Retina (tissue), 1 donor: Measurements from ENCODE around the gene PCED1B.
"Not testable (repeated sequence)": the region's sequence is repeated elsewhere in the genome, so short reads cannot be mapped to it uniquely, and the experiment has no call there.

Experiments used
- DNase-seq: peaks from one replicate; pipeline ENCODE4 v3.0.0-alpha.2; 2016

PCED1B gene

GRCh38 chr12:47178014-47178413, 98.6 kb downstream of the PCED1B start:
- no peak for DNase-seq

GRCh38 chr12:47182164-47182938, 102.9 kb downstream of the PCED1B start:
- not testable (repeated sequence) for DNase-seq

DNA sequence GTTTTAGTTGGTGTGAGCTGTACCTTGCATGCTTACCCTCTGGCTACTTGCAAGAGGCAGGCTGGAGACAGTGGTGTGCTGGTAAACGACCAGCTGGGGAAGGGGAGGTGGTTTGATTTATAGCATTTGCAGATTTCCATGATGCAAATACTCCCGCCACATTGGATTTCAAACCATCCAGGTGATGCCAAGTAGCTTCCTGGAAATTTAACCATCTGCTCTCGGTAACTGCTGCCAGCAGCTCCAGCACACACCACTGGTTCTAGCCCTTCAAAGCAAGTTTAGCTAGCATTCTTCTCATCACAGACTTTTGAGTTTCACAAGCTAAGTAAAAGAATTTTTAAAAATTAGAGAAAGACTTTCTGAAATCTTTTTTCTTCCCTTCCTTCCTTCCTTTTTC, 104.8 kb downstream of the PCED1B start:
- DNase-seq = no peak

- DNase-seq = no peak
Measured at GRCh38 chr12:47184813-47185212, 105.4 kb downstream of the PCED1B start.

DNA sequence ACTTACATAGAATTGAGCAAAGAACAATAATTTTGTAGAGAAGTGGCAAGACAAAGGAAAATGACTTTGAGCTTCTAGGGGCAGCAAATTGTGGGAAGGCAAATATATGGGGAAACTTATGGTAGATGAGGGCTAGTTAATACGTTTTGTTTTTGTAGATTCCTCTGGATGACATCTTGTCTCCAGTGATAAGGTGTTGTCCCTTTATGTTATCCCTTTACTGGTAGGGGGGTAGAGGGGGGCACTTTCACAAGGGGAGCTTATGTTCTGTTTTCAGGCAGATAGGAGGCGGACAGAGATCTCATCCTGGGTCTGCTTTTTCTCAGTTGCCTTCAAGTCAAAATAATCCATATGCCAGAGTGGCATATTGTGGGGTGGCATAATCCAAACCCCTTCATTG, 106.8 kb downstream of the PCED1B start:
- DNase-seq = no peak

DNA sequence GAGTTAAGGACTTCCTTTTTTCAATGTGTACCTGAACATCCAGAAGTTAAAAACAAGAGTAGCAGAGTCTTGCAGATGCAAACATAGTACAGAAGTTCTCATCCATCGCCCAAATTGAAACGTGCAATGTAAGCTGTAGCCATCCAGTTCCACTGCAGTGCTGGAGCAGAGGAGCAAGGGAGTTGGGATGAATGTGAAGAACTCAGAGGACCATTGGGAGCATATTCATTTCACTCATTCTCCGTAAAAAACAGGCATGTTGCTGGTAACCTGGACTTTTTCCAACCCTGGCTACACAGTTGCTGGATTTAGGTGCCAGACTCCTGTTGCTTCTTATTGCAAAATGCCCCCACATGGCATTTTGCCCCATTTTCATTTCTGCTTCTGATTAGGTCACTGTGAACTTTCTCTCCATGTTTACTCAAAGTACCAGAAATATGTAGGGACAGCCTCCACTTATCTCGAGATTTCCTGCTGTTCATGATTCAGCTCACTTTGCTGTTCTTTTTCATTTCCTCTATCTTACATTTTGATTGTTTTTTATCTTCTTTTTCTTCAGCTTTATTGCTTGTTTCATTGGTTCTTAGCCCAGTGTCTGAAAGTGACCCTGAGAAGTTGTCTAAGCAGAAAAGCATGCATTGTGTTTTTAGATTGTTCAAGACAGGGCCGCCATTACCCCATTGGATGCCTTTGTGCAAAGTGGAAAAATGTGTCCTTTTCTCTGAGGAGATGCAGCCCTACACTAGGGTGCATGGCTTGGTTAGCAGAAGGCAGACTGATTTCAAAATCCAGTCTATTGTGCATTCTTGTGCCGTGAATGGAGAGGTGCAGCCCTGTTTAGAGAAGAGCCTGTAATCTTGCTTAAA, 109.4 kb downstream of the PCED1B start:
- DNase-seq = no peak

GRCh38 chr12:47189728-47190127, 110.3 kb downstream of the PCED1B start:
- DNase-seq = no peak

GRCh38 chr12:47190271-47190750, 110.9 kb downstream of the PCED1B start:
- DNase-seq = no peak

GRCh38 chr12:47190905-47191304, 111.5 kb downstream of the PCED1B start:
- no peak for DNase-seq

DNA sequence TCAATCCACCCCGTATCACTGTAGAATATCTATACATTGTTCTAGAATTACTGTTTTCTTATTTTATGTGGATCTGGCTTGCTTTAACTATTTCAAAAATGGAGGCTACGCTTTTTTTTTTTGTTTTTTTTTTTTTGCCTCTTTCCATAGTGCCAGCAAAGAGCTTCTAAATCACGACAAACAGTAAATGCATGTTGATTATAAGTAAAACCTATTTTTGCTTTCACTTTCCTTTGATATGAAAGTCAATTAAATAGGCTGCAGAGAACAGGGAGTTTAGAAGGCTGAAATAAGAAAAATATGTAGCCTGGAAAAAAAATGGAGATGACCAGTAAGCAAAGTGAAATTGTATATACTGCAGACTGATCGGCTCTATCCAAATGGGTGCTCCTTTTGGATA, 112.6 kb downstream of the PCED1B start:
- no peak for DNase-seq

- DNase-seq = no peak
Measured at GRCh38 chr12:47193066-47193465, 113.6 kb downstream of the PCED1B start.

DNA sequence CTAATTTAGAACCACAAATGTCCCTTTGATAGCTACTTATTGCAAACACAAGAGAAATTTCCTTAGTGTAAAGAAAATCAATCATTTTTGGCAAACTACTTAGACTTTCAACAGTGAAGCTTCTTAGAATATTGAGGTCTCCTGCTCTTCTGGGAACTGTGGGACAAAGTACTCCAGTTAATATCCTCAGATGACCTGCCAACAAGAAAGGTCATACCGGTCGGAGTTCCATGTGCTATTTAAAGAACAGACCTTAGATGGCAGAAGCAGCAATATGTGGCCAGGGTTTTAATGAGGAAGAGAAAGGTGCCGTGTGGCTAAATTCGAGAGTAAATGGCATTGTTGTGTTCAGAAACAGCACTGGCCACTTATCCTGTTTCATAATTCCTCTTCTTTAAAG, 115.1 kb downstream of the PCED1B start:
- no peak for DNase-seq

DNA sequence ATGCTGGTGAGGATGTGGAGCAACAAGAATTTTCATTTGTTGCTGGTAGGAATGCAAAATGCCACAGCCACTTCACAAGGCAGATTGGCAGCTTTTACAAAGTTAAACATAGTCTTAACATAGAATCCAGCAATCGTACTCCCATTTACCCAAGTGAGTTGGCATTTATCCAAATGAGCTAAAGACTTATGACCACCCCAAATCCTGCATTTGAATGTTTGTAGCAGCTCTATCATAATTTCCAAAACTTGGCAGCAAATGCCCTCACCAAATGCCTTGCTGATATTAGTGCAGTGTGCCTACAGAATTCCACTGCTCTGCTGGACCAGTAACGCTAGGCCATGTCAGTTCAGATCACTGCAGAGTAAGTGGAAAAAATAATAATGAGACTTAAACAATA, 121.0 kb downstream of the PCED1B start:
- DNase-seq = no peak

DNA sequence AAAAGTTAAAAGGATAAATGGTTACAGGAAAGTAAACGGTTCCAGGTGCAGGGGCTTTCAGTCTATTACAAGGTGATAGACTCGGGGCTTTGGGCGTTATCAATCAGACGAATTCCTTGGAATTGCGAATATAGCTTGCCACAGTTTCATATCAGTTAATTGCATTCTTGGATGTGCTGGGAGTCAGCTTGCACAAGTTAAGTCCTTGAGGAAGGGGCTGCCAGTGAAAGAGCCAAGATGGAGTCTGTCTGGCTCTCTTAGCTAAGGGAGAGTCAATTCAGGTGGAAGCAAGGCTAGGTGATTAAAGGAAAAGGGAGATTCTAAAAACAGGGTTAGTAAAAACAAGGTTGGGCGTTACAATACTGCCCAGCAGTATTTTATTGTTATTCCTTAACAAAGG, 121.8 kb downstream of the PCED1B start:
- not testable (repeated sequence) for DNase-seq

GRCh38 chr12:47202176-47202575, 122.8 kb downstream of the PCED1B start:
- no peak for DNase-seq

- no peak for DNase-seq
Measured at GRCh38 chr12:47205532-47206449, 126.4 kb downstream of the PCED1B start.

GRCh38 chr12:47206450-47207339, 127.3 kb downstream of the PCED1B start:
- no peak for DNase-seq

DNA sequence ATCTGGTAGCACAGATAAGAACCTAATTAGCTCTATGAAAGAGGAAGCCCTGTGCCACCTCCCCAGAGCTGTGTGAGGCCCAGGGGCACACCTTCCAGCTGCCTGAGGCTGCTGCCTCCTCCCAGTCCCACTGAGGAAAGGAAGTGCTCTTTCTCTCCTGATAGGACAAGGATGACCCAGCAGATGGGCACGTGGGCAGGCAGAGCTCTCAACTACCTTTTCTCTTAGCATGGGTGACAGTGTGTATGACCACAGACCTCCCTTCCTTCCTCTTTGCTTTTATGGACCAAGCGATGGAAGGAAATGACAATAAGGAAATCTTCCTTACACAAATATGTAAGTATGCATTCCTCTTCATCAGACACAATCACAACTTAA, 127.9 kb downstream of the PCED1B start:
- DNase-seq = no peak

- no peak for DNase-seq
Measured at GRCh38 chr12:47207829-47208248, 128.4 kb downstream of the PCED1B start.

DNA sequence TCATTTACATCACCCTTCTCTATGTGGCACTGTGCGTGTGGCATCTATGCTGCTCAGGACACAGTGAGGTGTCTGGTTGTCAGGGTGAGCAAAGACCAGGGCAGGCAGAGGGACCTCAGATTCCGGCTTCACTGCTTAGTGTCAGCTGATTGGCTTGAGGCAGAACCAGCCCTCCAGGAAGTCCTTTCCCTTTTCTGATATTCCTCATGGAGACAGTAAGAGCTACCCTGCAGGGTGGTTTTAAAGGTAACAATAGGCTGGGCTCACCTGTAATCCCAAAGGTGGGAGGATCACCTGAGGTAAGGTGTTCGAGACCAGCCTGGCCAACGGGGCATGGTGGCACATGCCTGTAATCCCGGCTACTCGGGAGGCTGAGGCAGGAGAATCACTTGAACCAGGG, 129.6 kb downstream of the PCED1B start:
- DNase-seq = no peak

- no peak for DNase-seq
Measured at GRCh38 chr12:47210776-47211175, 131.4 kb downstream of the PCED1B start.

- no peak for DNase-seq
Measured at GRCh38 chr12:47212701-47213039, 133.2 kb downstream of the PCED1B start.
